HG03196 (cell line): Measurements from ENCODE around the gene MRPS35.

Experiments
- ATAC-seq: cut with Tn5 transposase; IDR thresholded peaks from one replicate; pipeline ENCODE4 v1.9.1; 2021; ENCODE audit not compliant: unreplicated experiment

MRPS35 gene

DNA sequence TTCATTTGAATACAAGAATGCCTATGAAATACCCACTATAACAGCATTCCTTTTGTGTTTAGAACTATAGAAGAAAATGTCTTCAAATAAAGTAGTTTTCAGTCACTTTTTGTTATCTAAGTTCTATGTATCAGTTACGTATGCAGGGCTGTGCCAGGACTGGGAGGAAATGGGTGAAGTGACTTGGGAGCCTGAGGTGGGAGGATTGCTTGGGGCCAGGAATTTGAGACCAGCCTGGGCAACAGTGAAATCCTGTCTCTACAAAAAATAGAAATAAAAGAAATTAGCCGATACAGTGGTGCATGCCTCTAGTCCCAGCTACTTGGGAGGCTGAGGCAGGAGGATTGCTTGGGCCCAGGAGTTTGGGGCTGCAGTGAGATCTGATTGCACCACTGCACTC is 92.3 kb downstream of the MRPS35 start:
- no peak for ATAC-seq

DNA sequence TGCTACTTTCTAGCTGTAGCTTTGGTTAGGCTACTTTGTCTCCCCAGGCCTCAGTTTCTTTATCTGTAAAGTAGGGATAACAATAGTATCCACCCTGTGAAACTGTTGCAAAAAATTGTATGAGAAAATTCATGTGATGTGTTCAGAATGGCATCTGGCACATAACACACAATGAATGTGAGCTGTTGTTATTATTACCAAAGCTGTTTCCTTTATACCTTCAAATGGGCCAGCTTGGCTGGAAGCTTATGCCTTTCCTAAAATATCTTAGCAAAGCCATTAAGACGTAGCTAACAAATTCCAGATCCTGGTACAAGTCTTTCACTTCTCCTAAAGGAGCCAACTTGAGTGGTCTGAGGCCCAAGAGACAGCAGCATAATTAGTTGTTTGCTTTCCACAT is 94.6 kb downstream of the MRPS35 start:
- no peak for ATAC-seq
